KBM-7 (cell line): Measurements from ENCODE around the gene LNPEP.

Experiments
- DNase-seq: peaks from one replicate; pipeline ENCODE4 v3.0.0-alpha.2; 2015
- in situ Hi-C: fragments of 300-500 bp; cut with MboI; formaldehyde crosslinking; loops from 2 replicates; pipeline ENCODE4 v1.14.3; 2020; ENCODE audit warnings: low sequenced_read_pairs, low pct_unique_long_range_greater_than_20kb, mixed read lengths

Gene LNPEP

DNA sequence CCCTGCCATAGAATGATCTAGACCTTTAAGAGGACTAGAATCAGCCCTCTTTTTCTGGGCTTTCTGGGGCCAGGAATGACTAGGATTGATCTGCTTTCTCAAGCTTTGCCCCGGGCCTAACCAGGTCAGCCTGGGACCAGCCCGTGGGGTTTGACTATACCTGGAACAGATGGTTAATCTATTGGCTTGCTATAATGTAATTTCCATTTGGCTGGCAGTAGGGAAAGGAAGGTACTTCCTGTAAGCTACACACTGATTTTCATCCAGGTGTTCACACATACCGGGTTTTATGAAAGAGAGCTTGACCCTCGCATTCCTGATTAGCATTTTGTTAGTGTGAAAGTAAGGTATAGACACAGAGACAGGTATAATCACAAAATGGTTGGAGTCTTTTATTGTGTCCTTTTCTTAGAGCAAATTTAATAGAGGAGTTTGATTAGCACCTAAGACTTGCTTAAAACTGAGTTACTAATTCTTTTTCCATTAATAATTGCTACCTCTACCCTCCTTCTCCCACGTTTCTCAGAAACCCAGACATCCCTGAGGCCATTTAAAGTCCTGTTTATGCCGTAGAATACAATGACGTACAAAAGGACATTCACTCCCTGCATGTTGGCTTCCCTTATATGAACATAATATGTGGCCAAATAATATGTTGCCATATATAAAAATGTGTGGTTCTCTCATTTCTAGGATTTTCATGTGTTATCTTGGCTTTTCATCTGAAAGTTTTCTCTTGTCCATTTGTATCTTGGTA is 17.3 kb downstream of the LNPEP start:
- in situ Hi-C loops, result no loop called here

DNA sequence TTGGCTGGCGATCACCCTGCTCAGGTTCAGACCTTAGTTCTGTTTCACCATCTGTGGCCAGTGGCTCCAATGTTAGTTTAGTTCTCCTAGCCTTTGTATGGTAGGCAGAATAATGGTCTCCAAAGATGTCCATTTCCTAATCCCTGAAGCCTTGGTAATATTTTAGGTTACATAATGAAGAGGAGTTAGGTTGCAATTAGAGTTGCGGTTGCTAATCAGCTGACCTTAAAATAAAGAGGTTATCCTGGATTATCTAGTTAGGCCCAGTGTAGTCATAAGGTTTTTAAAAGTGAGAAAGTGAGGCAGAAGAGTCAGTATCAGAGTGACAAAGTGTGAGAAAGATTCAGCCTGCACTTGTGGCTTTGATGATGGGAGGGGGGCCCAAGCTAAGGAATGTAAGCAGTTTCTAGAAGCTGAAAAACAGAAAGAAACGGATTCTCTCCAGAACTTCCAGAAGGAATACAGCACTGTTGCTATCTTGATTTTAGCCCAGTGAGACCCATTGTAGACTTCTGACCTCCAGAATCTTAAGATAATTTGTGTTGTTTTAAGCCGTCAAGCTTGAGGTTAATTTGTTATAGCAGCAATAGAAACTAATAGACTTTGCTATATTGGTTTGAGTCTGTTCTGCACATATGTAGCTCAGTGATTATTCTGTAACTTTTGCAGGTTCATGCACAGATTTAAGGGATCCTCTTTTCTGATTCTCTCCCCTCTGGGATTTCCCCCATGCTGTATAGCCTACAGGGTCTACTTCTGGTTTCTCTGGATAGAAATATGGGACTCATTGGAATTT is 21.6 kb downstream of the LNPEP start:
- in situ Hi-C loops, result no loop called here
- DNase-seq, result no peak

More for the DNA sequence above, 17.3 kb downstream of the LNPEP start:
- DNase-seq, result no peak

DNA sequence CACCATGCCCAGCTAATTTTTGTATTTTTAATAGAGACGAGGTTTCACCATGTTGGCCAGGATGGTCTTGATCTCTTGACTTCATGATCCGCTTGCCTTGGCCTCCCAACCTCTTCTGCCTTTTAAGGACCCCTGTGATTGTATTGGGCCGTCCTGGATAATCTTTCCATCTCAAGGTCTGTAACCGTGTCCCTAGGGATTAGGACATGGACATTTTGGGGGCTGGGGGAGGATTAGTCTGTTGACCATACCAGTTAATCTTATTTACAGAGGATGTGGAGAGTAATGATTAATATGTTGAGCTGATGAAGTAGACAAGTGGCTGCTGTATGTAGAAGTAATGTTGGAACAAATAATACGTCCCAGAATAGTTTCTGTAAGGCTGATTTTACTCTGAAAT is 23.1 kb downstream of the LNPEP start:
- in situ Hi-C loops, result no loop called here
- DNase-seq, result no peak

DNA sequence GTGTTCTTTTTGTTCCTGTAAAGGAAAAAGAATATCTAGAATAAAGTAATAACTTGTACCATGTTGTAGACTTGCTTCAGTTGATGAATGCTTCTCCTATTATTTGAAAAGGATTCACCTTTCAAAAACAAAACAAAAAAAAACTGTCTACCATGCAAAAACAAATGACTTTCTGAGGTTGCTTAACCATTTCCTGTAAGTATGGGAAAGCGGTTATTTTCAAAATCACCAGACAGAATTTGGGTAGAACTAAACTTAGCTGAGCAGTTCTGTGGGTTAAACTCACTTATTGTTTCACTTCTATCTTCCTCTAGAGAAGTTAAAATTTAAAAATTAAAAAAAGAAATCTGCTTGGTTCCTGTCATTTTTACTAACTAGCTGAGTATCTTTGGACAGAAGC is 25.2 kb downstream of the LNPEP start:
- peak; percentile 50 for DNase-seq
- in situ Hi-C loops, result no loop called here

DNA sequence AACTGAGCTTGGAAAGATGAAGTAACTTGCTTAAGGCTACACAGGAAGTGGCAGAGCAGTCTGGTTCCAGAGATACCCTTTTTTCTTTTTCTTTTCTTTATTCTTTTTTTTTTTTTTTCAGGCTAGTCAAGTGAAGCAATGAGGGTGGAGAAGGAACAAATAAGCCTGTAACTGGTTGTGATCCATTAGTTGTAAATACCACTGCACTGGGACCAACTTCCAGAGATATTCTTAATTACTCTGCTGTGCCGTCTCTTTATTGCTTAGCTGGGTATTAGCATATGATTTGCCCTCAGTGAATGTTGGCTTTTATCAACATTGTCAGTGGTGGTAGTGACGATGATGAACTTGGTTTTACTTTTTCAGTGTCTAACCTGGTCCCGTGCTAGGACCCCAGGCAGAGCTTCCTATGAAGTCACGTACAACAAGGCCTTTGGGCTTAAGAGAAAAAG is 26.7 kb downstream of the LNPEP start:
- in situ Hi-C loops, result no loop called here
- DNase-seq, result peak; percentile 42

DNA sequence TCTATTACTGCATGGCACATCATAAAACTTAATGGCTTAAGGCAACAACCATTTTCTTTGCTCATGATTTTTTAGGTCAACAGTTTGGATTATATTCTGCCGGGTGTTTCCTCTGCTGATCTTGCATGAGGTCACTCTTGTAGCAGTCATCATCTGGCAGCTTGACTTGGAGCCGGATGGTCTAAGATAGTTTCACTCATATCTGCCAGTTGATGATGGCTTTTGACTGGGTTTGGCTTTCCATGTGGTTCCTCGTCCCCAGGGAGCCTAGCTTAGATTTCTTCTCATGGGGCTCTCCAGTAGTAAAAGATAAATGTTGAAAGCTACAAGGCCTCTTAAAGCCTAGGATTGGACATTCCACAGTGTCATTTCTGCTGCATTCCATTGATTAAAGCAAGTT is 27.4 kb downstream of the LNPEP start:
- in situ Hi-C loops, result no loop called here
- DNase-seq, result peak; percentile 67

DNA sequence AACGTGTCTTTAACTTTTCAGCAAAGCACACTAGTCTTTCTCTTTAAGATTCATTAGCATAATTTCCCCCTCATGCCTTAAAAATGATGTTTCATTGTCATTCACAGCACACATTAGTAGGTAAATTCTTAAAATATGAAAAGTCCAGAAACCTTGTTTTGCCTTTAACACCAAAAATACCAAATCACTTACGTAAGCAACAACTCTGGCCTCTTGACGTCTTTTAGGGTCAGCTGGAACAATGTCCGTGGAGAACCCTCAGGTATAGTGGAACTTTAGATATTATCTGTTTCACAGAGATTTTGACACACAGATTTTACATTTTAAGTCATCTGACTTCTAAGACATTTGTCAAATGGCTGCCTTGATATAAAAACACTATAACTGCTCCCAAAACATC is 30.9 kb downstream of the LNPEP start:
- in situ Hi-C loops, result no loop called here
- no peak for DNase-seq

DNA sequence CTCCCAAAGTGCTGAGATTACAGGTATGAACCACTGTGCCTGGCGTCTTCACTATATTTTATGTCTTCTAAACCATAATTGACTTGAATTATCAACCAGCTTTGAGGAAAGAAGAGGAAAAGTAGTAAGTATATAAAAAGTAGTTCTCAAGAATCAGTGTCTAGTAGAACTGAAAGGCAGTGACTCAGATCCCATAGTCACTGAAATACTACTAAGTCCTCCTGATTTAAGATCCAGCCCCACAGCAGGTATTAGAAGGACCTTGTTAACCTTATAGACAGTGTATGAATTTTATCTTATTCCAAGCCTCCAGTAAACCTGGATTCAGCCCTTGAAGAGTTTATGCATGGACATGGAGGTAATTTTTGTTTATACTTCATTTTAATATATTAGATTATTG is 31.5 kb downstream of the LNPEP start:
- DNase-seq, result no peak
- in situ Hi-C loops, result no loop called here

DNA sequence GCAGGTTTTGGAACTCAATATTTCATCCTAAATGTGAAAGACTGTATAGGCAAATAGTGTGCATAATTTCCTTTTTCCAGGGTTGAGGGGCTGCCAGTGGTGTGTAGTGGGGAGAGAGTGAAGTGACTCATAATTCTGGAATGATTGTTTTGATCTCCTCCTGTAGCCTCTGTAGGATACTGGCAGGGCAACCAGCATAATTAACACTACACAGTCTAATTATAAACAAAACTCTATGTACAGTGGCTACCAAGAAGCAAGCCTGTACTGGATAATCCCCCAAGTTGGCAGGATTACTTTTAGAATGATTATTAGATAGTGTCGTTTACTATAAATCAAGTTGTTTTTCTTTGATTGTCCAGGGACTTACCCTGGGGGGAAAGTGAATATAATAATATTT is 32.2 kb downstream of the LNPEP start:
- in situ Hi-C loops, result no loop called here

DNA sequence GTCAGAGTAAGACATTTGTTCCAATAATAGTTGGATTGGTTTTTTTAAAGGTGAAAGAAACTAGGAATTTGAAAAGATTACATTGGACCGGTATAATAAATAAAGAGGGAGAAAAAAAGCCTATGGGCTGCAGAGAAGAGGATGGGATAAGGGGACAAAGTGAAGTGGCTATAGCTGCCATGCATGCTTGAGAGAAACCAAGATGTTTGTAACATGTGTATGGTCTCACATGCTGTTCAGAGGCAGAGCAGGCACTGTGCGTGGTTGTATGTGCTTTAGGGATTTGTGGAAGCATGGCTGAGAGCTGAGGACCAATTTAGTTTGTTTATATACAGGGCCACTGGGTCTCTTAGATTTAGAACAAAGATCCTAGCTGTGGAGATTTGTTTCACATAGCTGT is 32.7 kb downstream of the LNPEP start:
- in situ Hi-C loops, result no loop called here
- DNase-seq, result no peak

More for the DNA sequence above, 32.2 kb downstream of the LNPEP start:
- DNase-seq, result no peak

DNA sequence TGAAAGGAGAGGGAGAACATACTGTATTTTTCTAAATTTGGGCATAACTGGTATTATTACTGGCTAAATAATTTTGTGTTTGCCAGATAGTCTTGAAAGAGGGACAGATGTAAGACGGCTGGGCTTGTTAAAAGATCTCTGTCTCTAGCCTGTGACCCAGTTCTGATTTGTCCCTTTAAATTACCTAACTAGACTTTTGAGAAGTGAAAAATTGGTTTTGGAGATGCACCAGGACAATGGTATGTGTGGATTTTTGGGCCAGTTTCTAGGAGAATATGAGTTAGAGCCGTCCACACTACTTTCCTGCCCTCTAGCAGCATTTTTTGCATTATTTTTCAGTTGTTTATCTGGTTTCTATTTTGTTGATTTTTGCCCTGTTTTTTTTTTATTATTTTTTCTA is 33.5 kb downstream of the LNPEP start:
- in situ Hi-C loops, result no loop called here
- no peak for DNase-seq

DNA sequence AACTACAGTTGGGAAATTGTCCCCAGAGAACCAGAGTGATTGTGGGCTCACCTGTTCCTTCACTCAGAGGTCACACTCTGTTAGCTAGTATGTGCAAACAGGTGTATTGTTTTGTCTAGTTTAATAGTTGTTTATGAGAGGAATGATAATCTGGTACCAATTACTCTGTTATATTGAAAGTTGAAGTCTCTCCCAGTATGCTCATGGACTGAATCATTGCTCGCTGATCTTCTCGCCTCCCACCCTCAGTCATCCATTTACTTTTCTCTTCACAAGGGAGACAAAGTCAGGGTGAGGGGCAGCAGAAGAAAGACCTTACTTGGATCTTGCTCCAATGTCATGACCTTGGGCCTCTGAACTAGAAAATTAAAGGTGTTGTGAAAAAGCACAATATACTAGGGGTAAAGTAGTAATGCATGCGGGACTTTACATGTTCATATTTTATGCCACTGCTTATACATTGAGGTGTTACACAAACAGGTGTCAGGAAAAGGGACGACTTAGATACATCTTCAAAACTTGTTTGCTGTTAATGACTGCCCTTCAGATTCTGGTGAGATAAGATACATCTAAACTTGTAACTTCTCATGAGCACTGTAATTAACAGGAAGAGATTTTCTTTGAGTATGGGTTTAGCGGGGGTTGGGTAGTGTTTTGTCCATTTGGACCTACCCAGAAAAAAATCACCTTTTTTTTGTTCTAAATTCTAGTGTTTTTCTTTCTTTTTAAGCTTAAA is 36.9 kb downstream of the LNPEP start:
- in situ Hi-C loops, result no loop called here
- DNase-seq, result no peak

DNA sequence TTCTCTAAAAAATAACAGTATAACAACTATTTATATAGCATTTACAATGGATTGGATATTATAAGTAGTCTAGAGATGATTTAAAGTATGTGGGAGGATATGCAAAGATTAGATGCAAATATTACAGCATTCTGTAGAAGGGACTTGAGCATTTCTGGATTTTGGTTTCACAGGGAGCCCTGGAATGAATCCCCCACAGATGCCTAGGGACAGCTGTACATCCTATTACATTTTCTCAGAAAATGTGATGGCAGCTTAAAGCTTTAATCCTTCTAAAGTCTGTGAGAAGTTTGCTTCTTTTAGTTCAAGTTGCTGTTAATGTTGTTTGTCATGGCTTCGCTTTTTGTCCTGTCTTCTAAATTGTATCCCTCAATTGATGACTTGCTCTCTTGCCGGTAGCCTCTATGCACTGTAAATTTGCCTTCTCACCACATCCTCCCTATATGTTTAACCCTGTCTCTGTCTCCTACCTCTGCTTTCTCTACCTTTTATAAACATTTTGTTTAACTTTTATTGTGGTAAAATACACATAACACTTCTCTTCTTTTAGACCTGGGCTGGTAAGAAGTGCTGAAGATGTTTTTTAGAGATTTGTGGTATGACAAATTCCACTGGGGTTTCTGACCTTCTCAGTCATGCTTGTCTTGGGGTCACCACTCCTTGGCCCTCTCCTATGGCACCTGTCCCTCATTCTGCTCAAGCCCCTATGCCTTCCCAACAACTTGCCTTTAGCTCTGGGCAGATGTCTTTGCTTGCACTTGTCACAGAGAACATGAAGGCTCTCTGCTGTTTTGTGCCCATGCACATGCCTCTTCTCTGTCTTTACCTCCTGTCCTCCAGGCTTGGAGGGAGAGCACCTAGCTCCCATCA is 37.9 kb downstream of the LNPEP start:
- in situ Hi-C loops, result no loop called here
- no peak for DNase-seq

DNA sequence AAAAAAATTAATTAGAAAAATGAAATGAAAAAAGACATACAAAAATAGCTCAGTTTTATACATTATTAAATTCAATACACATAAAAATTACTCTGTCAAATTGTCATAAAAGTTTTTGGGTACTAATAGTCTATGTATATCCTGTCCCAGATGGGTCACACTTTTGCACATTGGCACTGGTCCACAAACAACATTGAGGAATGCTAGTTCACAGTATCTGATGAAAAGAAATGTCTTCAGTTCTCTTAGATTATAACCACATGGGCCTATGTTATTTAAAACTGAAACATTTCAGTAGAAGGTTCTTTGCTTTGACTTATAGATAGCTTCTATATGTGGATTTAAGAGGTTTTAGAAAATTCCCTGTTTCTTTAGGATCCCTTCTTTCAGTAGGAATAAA is 39.8 kb downstream of the LNPEP start:
- in situ Hi-C loops, result no loop called here
- DNase-seq, result no peak

DNA sequence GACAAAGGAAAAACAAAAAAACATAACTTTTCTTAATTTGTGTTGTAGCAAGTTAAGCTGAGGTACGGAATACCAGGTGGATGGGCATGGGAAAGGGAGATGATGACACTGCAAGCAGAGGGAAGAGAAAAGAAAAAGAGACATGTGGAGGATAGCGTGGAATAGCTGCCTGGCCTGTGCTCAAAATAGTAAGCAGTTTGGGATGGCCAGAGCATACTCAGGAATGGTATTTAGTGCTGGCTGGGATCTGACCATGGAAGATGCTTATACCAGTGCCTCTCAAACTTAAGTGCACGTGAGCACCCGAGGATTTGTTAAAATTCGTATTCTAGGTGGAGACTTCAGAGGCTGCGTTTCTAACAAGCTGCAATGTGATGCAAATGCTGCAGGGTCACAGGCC is 41.3 kb downstream of the LNPEP start:
- DNase-seq, result no peak
- in situ Hi-C loops, result no loop called here

DNA sequence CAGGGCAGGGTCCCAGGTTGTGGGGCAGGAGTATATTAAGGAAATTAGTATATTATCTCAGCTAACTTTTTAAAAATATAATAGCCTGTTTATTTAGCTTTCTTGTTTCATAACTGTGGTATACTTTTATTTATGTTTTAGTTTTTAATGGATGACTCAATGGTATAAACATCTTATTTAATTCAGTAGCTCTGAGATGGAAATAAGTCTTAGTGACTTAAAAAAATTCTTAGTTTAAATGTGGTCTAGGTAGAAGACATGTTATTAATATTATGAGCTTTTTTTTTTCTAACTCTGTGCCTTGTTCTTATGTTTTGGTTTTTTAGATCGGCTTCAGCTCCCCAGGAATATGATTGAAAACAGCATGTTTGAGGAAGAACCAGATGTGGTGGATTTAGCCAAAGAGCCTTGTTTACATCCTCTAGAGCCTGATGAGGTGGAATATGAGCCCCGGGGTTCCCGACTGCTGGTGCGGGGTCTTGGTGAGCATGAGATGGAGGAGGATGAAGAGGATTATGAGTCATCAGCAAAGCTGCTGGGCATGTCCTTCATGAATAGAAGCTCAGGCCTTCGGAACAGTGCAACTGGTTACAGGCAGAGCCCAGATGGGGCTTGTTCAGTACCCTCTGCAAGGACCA is 43.1 kb downstream of the LNPEP start:
- in situ Hi-C loops, result no loop called here
- no peak for DNase-seq

DNA sequence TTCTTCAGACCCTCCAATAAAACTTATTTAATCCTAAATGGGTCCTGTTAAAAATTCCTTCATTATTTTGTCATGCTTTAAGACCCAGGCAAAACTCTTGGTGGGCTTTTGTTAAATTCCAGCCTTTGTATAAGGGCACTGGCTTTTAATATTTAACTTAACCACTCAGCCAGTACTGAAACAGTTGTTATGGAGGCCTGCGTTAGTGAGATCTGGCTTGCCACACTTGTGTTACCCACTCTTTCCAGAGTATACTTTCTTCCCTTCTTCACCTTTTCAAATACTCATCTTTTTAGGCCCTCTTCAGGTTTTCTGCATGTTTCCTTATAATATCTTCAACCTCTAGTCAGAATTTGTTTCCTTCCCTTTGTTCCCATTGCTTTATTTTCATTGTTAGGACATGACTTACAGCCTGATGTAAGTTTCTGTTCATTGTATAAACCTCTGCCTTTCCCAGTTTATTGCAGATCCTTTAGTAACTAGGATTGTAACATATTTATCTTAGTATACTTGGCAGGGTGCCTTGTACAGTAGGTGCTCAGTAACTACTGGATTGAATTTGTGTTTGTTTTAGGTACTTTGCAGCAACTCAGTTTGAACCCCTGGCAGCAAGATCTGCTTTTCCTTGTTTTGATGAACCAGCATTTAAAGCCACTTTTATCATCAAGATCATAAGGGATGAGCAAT is 48.8 kb downstream of the LNPEP start:
- in situ Hi-C loops, result no loop called here
- no peak for DNase-seq

DNA sequence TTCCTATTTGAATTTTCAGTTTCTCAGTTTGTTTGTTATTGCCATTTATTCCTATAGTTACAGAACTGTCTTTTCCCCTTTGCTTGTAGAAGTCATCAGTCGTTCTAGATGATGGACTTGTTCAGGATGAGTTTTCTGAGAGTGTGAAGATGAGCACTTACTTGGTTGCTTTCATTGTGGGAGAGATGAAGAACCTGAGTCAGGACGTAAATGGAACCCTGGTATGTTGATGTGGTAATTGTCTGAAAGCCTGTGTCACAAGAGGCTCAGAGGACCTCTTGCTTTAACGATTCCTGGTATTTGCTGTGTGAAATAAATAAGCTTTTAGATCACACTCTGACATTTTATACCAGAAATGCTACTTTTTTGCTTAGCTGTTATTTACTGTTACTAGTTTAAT is 50.6 kb downstream of the LNPEP start:
- DNase-seq, result no peak
- in situ Hi-C loops, result no loop called here
